ENCODE measurements around the gene ITFG2.
"Not testable (repeated sequence)": the region's sequence is repeated elsewhere in the genome, so short reads cannot be mapped to it uniquely, and the experiment has no call there.

The ITFG2 gene

GRCh38 chr12:2864198-2864597 is 51.7 kb downstream of the ITFG2 start:
- H3F3A ChIP-seq (ENCODE audit: insufficient read depth, low read length) = no peaks in the 10 kb centered on the region
- no peak for TF ChIP-seq EZH2 (optimal IDR thresholded peaks at IDR 0.05; ENCODE audit: low read depth, low read length)
- no peak for TF ChIP-seq EZH2phosphoT487 (IDR thresholded peaks at IDR 0.05; ENCODE audit: low read length)
- TF ChIP-seq CTCF (IDR thresholded peaks at IDR 0.05; ENCODE audit: low read length) = no peak
- H3K4me3 ChIP-seq (ENCODE audit: low read length) = no peak overlapping the region
- H3K79me2 ChIP-seq (ENCODE audit: low read length) = no peaks in the 10 kb centered on the region
- no peak overlapping the region for H3K4me2 ChIP-seq (ENCODE audit: low read depth, low read length)
- no peak for DNase-seq
- H3K9me3 ChIP-seq (replicated peaks; ENCODE audit: insufficient read depth, low read length) = no peaks in the 10 kb centered on the region
- no peak overlapping the region for H2AFZ ChIP-seq (ENCODE audit: low read length)
- no peaks in the 10 kb centered on the region for H4K20me1 ChIP-seq (ENCODE audit: insufficient read depth, low read length)
- no peak overlapping the region for H3K9ac ChIP-seq (ENCODE audit: low read length)
- no peak overlapping the region for H3K27ac ChIP-seq (ENCODE audit: low read length)
- no peaks in the 10 kb centered on the region for H3K27me3 ChIP-seq (replicated peaks; ENCODE audit: insufficient read depth, low read length)
- no peaks in the 10 kb centered on the region; the same call in none of the 2 replicates for H3K36me3 ChIP-seq (replicated peaks; ENCODE audit: insufficient read depth, low read length)
- no peaks in the 10 kb centered on the region for H3K9me2 ChIP-seq (replicated peaks; ENCODE audit: insufficient read depth, low read length)
- no peaks in the 10 kb centered on the region for H3K4me1 ChIP-seq (ENCODE audit: low read length)

- not testable (repeated sequence) for H3K4me3 ChIP-seq (ENCODE audit: low read length); H3K4me2 ChIP-seq (ENCODE audit: low read depth, low read length); H3K9ac ChIP-seq (ENCODE audit: low read length); H3K9me3 ChIP-seq (replicated peaks; ENCODE audit: insufficient read depth, low read length); H3K9me2 ChIP-seq (replicated peaks; ENCODE audit: insufficient read depth, low read length); H3K4me1 ChIP-seq (ENCODE audit: low read length); H4K20me1 ChIP-seq (ENCODE audit: insufficient read depth, low read length); H3K27ac ChIP-seq (ENCODE audit: low read length); H3K27me3 ChIP-seq (replicated peaks; ENCODE audit: insufficient read depth, low read length); DNase-seq; H3F3A ChIP-seq (ENCODE audit: insufficient read depth, low read length); H3K36me3 ChIP-seq (replicated peaks; ENCODE audit: insufficient read depth, low read length); H2AFZ ChIP-seq (ENCODE audit: low read length)
- H3K79me2 ChIP-seq (ENCODE audit: low read length) = peaks cover 29% of the 10 kb centered on the region
These were observed 56.6 kb downstream of the ITFG2 start for GRCh38 chr12:2868986-2869632.

All from MM.1S (cell line).